ENCODE data around the gene TLX1.

The TLX1 gene

GRCh38 chr10:101183458-101184183 is 52.5 kb downstream of the TLX1 start:
- Histone ChIP-seq H3K9ac (ENCODE audit: low read depth, low read length) (no peak overlapping the region), H3K36me3 (ENCODE audit: control insufficient read depth, insufficient read depth, low read length) (no peaks in the 10 kb centered on the region), H3K4me3 (ENCODE audit: low read depth, low read length) (no peak overlapping the region), H3K9me3 (ENCODE audit: control insufficient read depth, insufficient read depth, low read length) (no peaks in the 10 kb centered on the region), H3K4me1 (ENCODE audit: control insufficient read depth, insufficient read depth, low read length) (peaks cover 9% of the 10 kb centered on the region), H3K27ac (ENCODE audit: low read depth, low read length) (no peak overlapping the region), H3K27me3 (ENCODE audit: control insufficient read depth, insufficient read depth, low read length) (no peaks in the 10 kb centered on the region)
